GM12872 (cell line): Measurements from ENCODE around the gene DLX4.

Source experiments
- CTCF ChIP-seq: IDR thresholded peaks from 3 replicates; pipeline ENCODE4 v1.5.1; 2011; ENCODE audit warnings: low read depth, mild to moderate bottlenecking, low read length, moderate library complexity; ENCODE audit not compliant: insufficient read depth

DLX4 gene

GRCh38 chr17:49977463-49978389 is 8.7 kb downstream of the DLX4 start:
- TF ChIP-seq CTCF, result no peak

GRCh38 chr17:49978501-49978900 is 9.5 kb downstream of the DLX4 start:
- TF ChIP-seq CTCF, result no peak

GRCh38 chr17:49979748-49980479 is 10.9 kb downstream of the DLX4 start:
- TF ChIP-seq CTCF, result no peak

GRCh38 chr17:49980703-49981197 is 11.8 kb downstream of the DLX4 start:
- no peak for TF ChIP-seq CTCF

- no peak for TF ChIP-seq CTCF
Measured at GRCh38 chr17:49984283-49984682, 15.3 kb downstream of the DLX4 start.

GRCh38 chr17:49984776-49985175 is 15.8 kb downstream of the DLX4 start:
- TF ChIP-seq CTCF, result no peak

GRCh38 chr17:49985310-49985990 is 16.5 kb downstream of the DLX4 start:
- TF ChIP-seq CTCF, result no peak
